K562 (cell line): ENCODE data around the gene APBB2. TPM values are rescaled to one million over a fixed set of nuclear protein-coding genes. Genes with fewer than 3 reads are reported as not detected.

Experiments used
- ARID2 ChIP-seq: fragments of 450-650 bp; IDR thresholded peaks from 2 replicates; pipeline ENCODE4 v1.6.1; 2017; ENCODE audit warnings: antibody characterized with exemption, mild to moderate bottlenecking
- BRF1 ChIP-seq: IDR thresholded peaks from 3 replicates; pipeline ENCODE4 v1.6.1; 2011; ENCODE audit warnings: borderline replicate concordance, mild to moderate bottlenecking; ENCODE audit not compliant: insufficient read length; ENCODE audit errors: extremely low read depth
- CSDE1 ChIP-seq, 2 experiments: fragments of 450-650 bp; IDR thresholded peaks; 2 replicates each; pipeline ENCODE4 v1.6.1; 2016; ENCODE audit warnings: mild to moderate bottlenecking in 1 of 2
- CTCF ChIP-seq, 3 experiments: IDR thresholded peaks in 2 of 3; conservative IDR thresholded peaks in 1 of 3; 2 replicates each; pipeline ENCODE4 v1.5.1; 2011 to 2012; ENCODE audit warnings: low read length in 3 of 3, mild to moderate bottlenecking in 3 of 3, control low read depth in 2 of 3, improper control_type of control experiment in 1 of 3, inconsistent platforms in 1 of 3, low read depth in 1 of 3, mixed read lengths in 1 of 3, moderate library complexity in 1 of 3; ENCODE audit not compliant: insufficient read depth in 2 of 3
- FOXO4 ChIP-seq: fragments of 450-650 bp; formaldehyde crosslinking; IDR thresholded peaks from 2 replicates; pipeline ENCODE4 v1.4.0; 2020; ENCODE audit warnings: mild to moderate bottlenecking, moderate library complexity
- GATA2 ChIP-seq: sonication (generic); formaldehyde crosslinking; IDR thresholded peaks from 2 replicates; pipeline ENCODE4 v1.4.0; 2020; ENCODE audit warnings: mild to moderate bottlenecking, missing genetic modification reagents
- KLF1 ChIP-seq: fragments of 450-650 bp; IDR thresholded peaks from 2 replicates; pipeline ENCODE4 v1.6.1; 2016; ENCODE audit warnings: missing genetic modification characterization, missing compliant biosample characterization
- NR2F6 ChIP-seq: fragments of 450-650 bp; formaldehyde crosslinking; IDR thresholded peaks from 2 replicates; pipeline ENCODE4 v1.4.0; 2020; ENCODE audit warnings: mild to moderate bottlenecking
- SMAD1 ChIP-seq: fragments of 150-350 bp; IDR thresholded peaks from 2 replicates; pipeline ENCODE4 v1.6.1; 2014; ENCODE audit warnings: low read length, low read depth; ENCODE audit not compliant: partially characterized antibody
- SMC3 ChIP-seq: conservative IDR thresholded peaks from 2 replicates; pipeline ENCODE4 v1.6.1; 2011; ENCODE audit warnings: low read depth, low read length, improper control_type of control experiment; ENCODE audit not compliant: insufficient read depth
- SRSF7 ChIP-seq: fragments of 200-400 bp; formaldehyde crosslinking; optimal IDR thresholded peaks from 2 replicates; pipeline ENCODE3; 2017; ENCODE audit warnings: mild to moderate bottlenecking, low read depth, low read length
- ZNF184 ChIP-seq: sonication (generic); formaldehyde crosslinking; IDR thresholded peaks from 2 replicates; pipeline ENCODE4 v1.5.0; 2020; ENCODE audit warnings: missing genetic modification reagents
- ZNF23 ChIP-seq: fragments of 250-450 bp; sonication (Bioruptor Pico); IDR thresholded peaks from 2 replicates; pipeline ENCODE4 v1.4.0; 2020; ENCODE audit warnings: mild to moderate bottlenecking
- ZNF408 ChIP-seq: fragments of 250-450 bp; sonication (Bioruptor Pico); IDR thresholded peaks from 2 replicates; pipeline ENCODE4 v1.4.0; 2020; ENCODE audit warnings: low read depth, mild to moderate bottlenecking, moderate library complexity
- ZNF436 ChIP-seq: fragments of 250-450, 450-650 bp; sonication (Bioruptor Pico); formaldehyde crosslinking; IDR thresholded peaks from 2 replicates; pipeline ENCODE4 v1.7.0; 2020; ENCODE audit warnings: mild to moderate bottlenecking
- ZNF764 ChIP-seq: fragments of 250-450 bp; sonication (Bioruptor Pico); IDR thresholded peaks from 2 replicates; pipeline ENCODE4 v1.4.0; 2020; ENCODE audit warnings: low read depth, mild to moderate bottlenecking, moderate library complexity
- ZSCAN29 ChIP-seq: fragments of 450-650 bp; IDR thresholded peaks from 2 replicates; pipeline ENCODE4 v1.6.1; 2017
- polyA plus RNA-seq, 8 experiments: library from polyadenylated mRNA; depleted of rRNA in 4 of 8; stranded (reverse) in 5 of 8; unstranded in 3 of 8; fragments of >200 nt; fragmentation: Nextera tagmentation in 2 of 8; fragmentation: Illumina TruSeq in 1 of 8; extraction: Ambion mirVana in 2 of 8; extraction: Trizol in 1 of 8; gene quantifications; 2 replicates each; pipeline versions ENCODE4 v1.2.1 to v1.2.3, GENCODE V29; 2011 to 2014; ENCODE audit warnings: inconsistent platforms in 1 of 8, missing spikeins in 1 of 8
- total RNA-seq, 7 experiments: library from RNA; depleted of rRNA in 6 of 7; stranded (reverse); fragments of >200 nt in 6 of 7; fragmentation: Illumina TruSeq in 2 of 7; extraction: Trizol in 2 of 7; gene quantifications; 2 replicates each; pipeline versions ENCODE4 v1.2.1 to v1.2.3, GENCODE V29; 2011 to 2021; ENCODE audit warnings: low replicate concordance in 1 of 7
- TF ChIP-seq, protein P1 (sequence below): fragments of 150-350 bp; IDR thresholded peaks from 2 replicates; pipeline ENCODE4 v1.6.1; 2014; ENCODE audit warnings: low read depth, mild to moderate bottlenecking, low read length, borderline replicate concordance
- TF ChIP-seq, protein P2 (sequence below): fragments of 250-450 bp; sonication (Bioruptor Pico); IDR thresholded peaks from 2 replicates; pipeline ENCODE4 v1.5.0; 2020; ENCODE audit warnings: mild to moderate bottlenecking, borderline replicate concordance

The APBB2 gene
- total and polyA plus RNA-seq, 9 of the 15 experiments (the other 6 are each of a cell fraction or from before 2014, with no cell fraction given), result 0.08 to 2.1 (median 1.4) TPM

DNA sequence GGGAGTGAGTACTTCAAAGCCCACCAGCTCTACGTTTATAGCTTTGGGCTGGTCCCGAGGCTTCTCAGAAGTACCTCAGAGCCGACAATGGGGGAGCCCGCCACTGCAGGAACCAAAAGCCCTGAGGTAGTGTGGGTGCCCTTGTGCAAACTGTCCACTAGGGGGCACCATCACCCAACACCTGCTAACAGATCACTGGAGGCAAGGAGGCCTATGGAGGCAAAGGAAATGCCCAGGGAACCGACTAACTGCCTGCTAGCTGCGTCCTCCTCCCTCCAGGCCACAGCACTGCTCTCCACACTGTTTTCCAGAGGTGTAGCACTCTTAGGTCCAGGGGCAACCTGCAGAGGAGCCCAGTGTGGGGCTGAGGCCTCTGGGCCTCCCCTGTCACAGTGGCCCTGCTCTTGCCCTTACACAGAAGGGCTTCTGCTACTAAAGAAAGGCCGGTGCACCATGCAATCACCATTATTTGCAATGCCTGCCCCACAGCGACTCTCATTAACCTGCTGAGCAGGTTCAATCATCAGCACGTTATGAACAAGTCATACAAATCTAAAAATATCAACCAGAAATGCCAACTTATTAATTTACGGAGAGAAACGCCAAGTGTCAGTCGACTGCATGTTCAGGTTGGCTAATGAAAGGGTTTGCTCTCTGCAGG lies 305.5 kb downstream of the APBB2 start (continued):
- no peak for TF ChIP-seq FOXO4 (CRISPR knock-in tag)
- TF ChIP-seq NR2F6 (CRISPR knock-in tag), result no peak
- TF ChIP-seq ZNF23 (CRISPR knock-in tag), result no peak
- TF ChIP-seq, protein P1, sequence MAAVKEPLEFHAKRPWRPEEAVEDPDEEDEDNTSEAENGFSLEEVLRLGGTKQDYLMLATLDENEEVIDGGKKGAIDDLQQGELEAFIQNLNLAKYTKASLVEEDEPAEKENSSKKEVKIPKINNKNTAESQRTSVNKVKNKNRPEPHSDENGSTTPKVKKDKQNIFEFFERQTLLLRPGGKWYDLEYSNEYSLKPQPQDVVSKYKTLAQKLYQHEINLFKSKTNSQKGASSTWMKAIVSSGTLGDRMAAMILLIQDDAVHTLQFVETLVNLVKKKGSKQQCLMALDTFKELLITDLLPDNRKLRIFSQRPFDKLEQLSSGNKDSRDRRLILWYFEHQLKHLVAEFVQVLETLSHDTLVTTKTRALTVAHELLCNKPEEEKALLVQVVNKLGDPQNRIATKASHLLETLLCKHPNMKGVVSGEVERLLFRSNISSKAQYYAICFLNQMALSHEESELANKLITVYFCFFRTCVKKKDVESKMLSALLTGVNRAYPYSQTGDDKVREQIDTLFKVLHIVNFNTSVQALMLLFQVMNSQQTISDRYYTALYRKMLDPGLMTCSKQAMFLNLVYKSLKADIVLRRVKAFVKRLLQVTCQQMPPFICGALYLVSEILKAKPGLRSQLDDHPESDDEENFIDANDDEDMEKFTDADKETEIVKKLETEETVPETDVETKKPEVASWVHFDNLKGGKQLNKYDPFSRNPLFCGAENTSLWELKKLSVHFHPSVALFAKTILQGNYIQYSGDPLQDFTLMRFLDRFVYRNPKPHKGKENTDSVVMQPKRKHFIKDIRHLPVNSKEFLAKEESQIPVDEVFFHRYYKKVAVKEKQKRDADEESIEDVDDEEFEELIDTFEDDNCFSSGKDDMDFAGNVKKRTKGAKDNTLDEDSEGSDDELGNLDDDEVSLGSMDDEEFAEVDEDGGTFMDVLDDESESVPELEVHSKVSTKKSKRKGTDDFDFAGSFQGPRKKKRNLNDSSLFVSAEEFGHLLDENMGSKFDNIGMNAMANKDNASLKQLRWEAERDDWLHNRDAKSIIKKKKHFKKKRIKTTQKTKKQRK, result no peak
- no peak for TF ChIP-seq SRSF7
- no peak for TF ChIP-seq ZNF184 (CRISPR knock-in tag)
- no peak for TF ChIP-seq KLF1 (tag)
- TF ChIP-seq SMC3, result peak; percentile 52
- TF ChIP-seq BRF1, result no peak
- peak; percentile 92 to 93 (median 92) for TF ChIP-seq CTCF (IDR thresholded peaks at IDR 0.05 in 2 of 3, conservative IDR thresholded peaks at IDR 0.05 in 1 of 3; ENCODE audit: insufficient read depth in 2 of 3, low read depth in 1 of 3, low read length in 3 of 3)
- no peak for TF ChIP-seq GATA2 (CRISPR knock-in tag)
- TF ChIP-seq ARID2, result no peak
- no peak for TF ChIP-seq ZNF408 (CRISPR knock-in tag)
- TF ChIP-seq ZSCAN29, result no peak
- TF ChIP-seq, protein P2, sequence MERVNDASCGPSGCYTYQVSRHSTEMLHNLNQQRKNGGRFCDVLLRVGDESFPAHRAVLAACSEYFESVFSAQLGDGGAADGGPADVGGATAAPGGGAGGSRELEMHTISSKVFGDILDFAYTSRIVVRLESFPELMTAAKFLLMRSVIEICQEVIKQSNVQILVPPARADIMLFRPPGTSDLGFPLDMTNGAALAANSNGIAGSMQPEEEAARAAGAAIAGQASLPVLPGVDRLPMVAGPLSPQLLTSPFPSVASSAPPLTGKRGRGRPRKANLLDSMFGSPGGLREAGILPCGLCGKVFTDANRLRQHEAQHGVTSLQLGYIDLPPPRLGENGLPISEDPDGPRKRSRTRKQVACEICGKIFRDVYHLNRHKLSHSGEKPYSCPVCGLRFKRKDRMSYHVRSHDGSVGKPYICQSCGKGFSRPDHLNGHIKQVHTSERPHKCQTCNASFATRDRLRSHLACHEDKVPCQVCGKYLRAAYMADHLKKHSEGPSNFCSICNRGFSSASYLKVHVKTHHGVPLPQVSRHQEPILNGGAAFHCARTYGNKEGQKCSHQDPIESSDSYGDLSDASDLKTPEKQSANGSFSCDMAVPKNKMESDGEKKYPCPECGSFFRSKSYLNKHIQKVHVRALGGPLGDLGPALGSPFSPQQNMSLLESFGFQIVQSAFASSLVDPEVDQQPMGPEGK (CRISPR knock-in tag), result no peak
- no peak for TF ChIP-seq ZNF764
- TF ChIP-seq CSDE1 (IDR thresholded peaks at IDR 0.05), result no peak
- no peak for TF ChIP-seq ZNF436 (CRISPR knock-in tag)
- TF ChIP-seq SMAD1, result no peak
